ENCODE data around the gene OR2V1.
"Not testable (repeated sequence)": the region's sequence is repeated elsewhere in the genome, so short reads cannot be mapped to it uniquely, and the experiment has no call there.

OR2V1 gene

DNA sequence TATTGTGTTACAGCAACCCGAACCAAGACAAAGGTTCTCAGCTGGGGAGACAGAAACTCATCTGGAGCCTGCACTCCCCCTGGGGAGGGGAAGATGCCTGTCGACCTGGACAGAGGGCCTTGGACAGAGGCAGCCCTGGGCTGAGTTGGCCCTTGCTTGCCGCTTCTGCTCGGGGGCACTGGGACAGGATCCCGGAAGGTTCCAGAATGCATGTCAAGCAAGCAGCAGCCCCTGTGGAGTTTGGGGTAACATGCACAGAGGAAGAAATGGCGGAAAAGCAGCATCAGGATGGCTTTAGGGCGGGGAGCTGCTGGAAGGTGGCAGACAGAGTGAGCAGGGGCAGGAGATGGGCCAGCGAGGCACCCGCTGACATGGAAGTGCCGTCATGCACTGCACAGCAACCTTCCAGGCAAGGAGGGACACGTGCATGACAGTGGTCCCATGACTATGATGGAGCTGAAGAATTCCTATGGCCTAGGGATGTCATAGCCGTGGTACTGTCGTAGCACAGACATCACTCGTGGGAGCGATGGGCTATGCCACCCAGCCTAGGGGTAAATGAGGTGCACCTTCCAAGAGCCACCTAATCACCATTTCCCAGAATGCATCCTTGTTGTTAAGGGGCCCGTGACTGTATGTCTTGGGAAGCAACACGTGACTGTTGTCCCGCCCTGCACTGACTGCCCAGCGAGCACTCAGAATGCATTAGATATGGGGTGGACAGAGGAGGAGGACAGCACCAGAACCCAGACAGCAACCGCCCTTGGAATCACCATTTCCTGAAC, 26.2 kb downstream of the OR2V1 start:
- DNase-seq (ENCODE audit: extremely low read depth in 1 of 2, low read depth in 1 of 2) = not testable (repeated sequence)

DNA sequence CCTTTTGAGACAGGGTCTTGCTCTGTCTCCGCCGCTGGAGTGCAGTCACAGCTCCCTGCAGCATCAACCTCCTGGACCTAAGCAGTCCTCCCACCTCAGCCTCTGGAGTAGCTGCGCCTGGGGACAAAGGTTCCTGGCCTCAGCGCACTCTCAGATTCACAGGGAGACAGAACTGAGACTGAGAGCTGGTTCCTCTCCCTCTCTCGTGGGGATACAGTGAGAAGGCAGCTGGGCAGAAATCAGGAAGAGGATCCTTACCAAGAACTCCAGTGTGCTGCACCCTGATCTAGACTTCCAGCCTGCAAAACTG, 26.8 kb downstream of the OR2V1 start:
- not testable (repeated sequence) for DNase-seq (ENCODE audit: extremely low read depth in 1 of 2, low read depth in 1 of 2)

DNA sequence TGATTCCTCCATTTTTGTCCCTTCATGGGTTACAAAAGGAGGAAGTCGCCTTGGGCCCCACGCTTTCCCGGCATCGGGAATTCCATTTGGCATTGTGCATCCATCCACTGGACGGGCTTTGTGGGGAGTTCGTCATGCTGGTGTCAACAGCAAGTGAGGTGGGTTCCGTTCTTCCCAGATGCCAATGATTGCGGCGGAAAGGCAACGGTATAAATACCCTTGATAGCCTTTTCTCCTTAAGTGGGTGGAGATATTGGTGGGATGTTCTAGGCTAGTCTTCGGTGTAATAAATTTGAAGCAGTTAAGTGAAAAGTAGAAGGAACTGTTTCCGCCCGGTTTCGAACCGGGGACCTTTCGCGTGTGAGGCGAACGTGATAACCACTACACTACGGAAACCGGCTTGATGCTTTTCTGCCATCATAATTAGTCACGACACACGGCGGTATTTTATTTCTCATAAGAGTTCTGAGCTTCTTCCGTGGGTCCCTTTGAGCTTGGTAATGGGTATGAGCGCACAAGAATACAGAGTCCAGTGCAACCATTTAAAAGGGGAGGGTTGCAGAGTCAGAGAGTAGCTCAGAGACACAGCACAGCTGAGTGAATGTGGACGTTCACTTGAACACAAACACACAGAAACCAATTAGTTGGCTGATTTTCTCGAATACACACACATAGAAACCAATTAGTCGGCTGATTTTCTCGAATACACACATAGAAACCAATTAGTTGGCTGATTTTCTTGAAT, 28.9 kb downstream of the OR2V1 start:
- not testable (repeated sequence) for DNase-seq (ENCODE audit: extremely low read depth in 1 of 2, low read depth in 1 of 2)

DNA sequence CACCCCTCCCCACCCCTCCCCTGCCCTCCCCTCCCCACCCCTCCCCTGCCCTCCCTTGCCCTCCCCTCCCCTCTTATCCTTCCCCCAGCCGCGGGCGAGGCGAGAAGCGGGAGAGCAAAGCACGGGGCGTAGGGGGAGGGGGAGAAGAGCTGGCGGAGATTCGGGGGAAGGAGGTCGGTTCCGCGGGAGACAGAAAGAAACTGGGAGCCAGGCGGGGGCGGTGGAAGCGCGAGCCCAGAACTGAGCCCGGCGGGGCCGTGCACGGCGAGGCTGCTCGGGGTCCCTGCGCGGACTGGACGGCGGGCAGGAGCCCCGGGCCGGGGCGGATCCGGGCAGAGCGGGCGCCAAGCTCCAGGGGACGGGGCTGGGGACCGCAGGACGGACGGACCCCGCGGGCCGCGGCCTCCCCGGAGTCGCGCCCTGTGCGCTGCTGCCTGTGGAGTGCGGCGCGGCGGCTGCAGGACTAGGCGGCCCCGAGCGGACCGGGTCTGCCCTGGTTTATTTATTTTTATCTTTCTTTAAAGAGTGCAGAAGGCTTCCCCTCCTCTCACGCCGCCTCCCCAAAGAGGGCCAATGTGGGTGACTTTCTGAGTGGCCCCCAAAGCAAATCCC, 29.8 kb downstream of the OR2V1 start:
- DNase-seq (ENCODE audit: extremely low read depth in 1 of 2, low read depth in 1 of 2) = not testable (repeated sequence)

DNA sequence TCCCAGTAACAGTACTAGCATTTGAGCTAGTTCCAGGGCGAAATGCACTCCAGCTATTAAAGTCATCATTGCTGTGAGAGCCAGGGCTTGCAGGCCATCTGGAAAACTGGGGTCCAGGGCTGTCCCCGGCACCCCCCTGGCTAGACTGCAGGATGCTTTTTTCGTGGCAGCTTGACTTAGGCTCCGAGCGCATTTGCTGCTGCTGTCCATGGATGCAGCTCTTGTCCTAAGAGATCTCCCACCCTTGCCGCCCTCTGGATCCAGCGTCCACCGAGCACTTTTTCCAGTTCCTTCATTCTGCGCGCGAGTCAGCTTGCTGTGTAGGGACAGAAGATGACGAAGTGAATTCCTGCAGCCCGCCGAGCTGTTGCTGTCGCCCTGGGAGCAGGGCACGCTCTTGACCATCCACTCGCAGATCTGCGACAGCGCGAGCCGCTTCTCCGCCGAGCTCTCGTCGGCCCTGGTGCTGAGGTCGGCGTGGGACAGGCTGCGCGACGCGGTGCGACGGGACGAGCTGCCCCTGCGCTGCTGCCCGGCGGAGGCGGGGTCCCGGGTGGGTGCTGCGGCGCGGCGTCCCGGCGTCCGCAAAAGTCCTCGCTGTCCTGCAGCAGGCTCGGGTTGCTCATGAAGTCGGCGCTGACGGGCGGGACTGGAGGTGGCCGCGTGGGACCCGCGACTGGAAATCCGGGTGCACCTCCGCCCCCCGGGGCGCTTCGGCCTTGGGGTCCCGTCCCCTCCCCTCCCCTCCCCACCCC, 30.7 kb downstream of the OR2V1 start:
- no peak for DNase-seq (ENCODE audit: extremely low read depth in 1 of 2, low read depth in 1 of 2)

DNA sequence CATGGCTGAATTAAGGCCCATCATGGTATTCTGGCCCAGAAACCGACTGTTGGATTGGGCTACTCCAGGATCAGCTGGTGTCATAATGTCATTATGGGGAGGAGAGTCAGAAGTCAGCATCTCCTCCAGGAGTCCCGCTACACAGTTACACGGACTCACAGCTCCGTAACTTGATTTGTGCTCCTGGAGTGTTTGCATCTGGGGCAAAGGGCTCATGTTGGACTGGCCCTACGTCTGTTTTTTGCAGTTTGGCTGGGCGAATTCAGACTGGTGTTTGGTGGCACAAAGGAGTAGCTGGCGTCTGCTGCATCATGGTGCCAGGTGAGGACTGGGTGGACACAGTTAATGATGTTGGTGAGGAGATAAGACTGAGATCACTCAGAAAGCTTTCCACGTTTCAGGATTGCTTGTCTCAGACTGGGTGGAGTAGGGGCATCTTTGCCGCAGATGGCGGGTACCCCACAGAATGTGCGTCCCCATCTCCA, 31.3 kb downstream of the OR2V1 start:
- no peak for DNase-seq (ENCODE audit: extremely low read depth in 1 of 2, low read depth in 1 of 2)

DNA sequence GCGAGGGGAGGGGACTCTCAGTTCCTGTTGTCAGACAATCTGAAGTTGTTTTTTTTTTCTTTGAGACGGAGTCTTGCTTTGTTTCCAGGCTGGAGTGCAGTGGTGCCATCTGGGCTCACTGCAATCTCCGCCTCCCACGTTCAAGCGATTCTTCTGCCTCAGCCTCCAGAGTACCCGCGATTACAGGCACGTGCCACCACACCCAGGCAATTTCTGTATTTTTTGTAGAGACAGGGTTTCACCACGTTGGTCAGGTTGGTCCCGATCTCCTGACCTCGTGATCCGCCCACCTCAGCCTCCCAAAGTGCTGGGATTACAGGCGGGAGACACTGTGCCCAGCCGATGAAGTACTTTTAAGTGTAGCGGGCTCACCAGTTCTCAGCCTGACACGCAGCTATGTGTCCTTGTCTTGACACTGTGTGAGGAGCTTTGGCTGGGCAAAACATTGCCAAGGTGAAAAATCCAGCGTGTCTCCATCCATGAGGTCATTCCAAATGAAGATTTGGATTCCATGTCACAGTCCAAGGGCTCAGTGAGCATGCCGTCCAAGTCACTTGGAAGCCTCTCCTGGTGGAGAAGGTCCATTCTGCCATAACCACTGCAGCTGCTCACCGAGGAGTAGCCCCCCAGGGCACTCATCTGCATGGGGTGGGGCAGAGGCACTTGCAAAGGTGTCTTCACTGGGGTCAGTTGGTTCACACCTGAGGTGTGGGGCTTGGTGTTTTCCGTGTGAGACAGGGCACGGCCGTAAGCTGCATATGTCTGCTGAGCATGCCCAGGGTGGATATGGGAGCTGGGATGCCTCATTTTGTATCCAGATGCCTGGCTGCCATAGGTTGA, 32.0 kb downstream of the OR2V1 start:
- DNase-seq (ENCODE audit: extremely low read depth in 1 of 2, low read depth in 1 of 2) = no peak

DNA sequence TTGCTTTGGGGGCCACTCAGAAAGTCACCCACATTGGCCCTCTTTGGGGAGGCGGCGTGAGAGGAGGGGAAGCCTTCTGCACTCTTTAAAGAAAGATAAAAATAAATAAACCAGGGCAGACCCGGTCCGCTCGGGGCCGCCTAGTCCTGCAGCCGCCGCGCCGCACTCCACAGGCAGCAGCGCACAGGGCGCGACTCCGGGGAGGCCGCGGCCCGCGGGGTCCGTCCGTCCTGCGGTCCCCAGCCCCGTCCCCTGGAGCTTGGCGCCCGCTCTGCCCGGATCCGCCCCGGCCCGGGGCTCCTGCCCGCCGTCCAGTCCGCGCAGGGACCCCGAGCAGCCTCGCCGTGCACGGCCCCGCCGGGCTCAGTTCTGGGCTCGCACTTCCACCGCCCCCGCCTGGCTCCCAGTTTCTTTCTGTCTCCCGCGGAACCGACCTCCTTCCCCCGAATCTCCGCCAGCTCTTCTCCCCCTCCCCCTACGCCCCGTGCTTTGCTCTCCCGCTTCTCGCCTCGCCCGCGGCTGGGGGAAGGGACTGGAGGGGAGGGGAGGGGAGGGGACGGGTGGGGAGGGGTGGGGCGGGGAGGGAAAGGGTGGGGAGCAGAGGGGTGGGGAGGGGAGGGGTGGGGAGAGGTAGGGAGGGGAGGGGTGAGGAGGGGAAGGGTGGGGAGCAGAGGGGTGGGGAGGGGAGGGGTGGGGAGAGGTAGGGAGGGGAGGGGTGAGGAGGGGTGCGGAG, 33.0 kb downstream of the OR2V1 start:
- not testable (repeated sequence) for DNase-seq (ENCODE audit: extremely low read depth in 1 of 2, low read depth in 1 of 2)

DNA sequence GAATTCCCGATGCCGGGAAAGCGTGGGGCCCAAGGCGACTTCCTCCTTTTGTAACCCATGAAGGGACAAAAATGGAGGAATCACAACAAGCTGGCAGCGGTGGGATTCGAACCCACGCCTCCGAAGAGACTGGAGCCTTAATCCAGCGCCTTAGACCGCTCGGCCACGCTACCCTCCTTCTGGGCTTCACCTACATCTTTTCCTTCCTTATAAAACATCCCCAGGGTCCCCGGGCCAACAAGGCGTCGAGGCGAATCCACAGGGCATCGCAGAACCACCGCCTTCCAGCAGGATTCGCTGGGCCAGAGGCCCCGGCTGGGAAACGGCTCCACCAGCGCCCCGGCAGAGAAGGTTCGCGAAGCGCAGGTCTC, 33.6 kb downstream of the OR2V1 start:
- DNase-seq (ENCODE audit: extremely low read depth in 1 of 2, low read depth in 1 of 2) = not testable (repeated sequence)

DNA sequence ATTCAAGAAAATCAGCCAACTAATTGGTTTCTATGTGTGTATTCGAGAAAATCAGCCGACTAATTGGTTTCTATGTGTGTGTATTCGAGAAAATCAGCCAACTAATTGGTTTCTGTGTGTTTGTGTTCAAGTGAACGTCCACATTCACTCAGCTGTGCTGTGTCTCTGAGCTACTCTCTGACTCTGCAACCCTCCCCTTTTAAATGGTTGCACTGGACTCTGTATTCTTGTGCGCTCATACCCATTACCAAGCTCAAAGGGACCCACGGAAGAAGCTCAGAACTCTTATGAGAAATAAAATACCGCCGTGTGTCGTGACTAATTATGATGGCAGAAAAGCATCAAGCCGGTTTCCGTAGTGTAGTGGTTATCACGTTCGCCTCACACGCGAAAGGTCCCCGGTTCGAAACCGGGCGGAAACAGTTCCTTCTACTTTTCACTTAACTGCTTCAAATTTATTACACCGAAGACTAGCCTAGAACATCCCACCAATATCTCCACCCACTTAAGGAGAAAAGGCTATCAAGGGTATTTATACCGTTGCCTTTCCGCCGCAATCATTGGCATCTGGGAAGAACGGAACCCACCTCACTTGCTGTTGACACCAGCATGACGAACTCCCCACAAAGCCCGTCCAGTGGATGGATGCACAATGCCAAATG, 34.1 kb downstream of the OR2V1 start:
- DNase-seq (ENCODE audit: extremely low read depth in 1 of 2, low read depth in 1 of 2) = not testable (repeated sequence)

DNA sequence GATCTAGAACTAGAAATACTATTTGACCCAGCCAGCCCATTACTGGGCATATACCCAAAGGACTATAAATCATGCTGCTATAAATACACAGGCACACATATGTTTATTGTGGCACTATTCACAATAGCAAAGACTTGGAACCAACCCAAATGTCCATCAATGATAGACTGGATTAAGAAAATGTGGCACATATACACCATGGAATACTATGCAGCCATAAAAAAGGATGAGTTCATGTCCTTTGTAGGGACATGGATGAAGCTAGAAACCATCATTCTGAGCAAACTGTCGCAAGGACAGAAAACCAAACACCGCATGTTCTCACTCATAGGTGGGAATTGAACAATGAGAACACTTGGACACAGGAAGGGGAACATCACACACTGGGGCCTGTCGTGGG, 35.8 kb downstream of the OR2V1 start:
- not testable (repeated sequence) for DNase-seq (ENCODE audit: extremely low read depth in 1 of 2, low read depth in 1 of 2)

DNA sequence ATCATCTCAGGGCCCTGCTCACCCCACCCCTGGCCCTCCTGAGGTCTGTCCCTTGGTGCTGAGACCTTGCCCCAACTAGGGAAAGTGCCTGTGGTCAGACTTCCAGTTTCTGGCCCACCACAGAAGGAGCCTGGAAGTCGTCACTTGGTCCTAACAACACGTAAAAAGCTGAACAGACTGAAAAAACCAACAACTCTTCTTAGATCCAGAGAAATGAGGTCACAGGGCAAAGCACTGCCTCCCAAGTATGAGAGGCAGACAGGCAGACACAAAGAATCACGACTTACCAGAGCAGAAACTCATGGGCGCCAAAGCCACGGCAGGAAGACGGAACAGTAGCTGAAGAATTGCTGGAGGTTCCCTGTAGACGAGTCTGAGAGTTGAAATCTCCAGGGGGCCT, 38.5 kb downstream of the OR2V1 start:
- no peak for DNase-seq (ENCODE audit: extremely low read depth in 1 of 2, low read depth in 1 of 2)

DNA sequence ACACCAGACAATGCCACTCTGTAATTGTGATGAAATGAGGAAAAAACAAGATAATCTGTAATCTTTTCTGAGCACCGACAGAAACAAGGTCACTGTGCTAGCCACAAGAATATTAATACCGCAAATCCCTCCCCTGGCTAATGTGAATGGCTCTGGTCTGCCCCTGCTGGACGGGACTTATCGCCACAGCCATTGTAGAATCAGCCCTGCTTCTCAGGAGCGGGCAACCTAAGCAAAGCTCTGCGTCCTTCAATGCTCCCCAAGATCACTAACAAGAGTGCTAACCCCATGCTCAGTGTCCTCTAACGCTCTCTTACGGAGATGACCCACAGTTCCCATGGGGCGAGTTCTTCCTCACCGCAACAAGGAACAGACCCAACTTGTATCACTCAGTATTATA, 42.7 kb downstream of the OR2V1 start:
- DNase-seq (ENCODE audit: extremely low read depth in 1 of 2, low read depth in 1 of 2) = no peak

DNA sequence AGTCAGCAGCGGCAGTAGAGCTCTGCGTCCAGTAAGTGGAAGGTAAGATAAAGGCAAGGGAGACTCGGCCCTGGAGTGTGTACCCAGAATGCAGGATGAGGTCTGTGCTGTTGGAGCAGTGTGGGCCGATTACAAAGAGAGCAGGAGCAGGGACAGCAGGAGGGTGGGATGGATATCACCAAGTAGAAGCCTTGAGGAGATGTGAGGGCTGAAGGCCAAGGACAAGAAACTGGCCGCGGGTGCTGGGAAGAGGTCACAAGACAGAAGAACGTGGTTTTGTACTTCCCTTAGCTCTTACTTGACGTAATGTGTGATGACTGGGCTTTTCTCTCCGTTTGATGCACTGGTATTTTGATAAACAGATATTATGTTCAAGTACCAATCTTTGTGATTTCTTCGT, 43.7 kb downstream of the OR2V1 start:
- DNase-seq (ENCODE audit: extremely low read depth in 1 of 2, low read depth in 1 of 2) = no peak

DNA sequence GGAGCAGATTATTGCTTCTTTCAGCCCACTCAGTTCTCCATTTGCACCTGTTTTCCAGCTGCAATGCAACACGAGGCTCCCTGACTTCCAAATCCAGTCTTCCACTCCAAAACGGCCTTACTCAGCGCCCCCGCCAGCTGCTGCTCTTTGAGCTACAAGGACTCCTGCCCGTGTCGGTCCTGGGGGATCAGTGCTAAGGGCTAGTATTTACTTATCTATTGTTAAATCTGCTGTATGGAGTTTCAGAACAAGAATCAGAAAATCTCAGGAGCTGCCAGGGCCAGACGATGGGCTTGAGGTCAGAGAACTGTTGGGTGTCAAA, 44.1 kb downstream of the OR2V1 start:
- DNase-seq (ENCODE audit: extremely low read depth in 1 of 2, low read depth in 1 of 2) = no peak

DNA sequence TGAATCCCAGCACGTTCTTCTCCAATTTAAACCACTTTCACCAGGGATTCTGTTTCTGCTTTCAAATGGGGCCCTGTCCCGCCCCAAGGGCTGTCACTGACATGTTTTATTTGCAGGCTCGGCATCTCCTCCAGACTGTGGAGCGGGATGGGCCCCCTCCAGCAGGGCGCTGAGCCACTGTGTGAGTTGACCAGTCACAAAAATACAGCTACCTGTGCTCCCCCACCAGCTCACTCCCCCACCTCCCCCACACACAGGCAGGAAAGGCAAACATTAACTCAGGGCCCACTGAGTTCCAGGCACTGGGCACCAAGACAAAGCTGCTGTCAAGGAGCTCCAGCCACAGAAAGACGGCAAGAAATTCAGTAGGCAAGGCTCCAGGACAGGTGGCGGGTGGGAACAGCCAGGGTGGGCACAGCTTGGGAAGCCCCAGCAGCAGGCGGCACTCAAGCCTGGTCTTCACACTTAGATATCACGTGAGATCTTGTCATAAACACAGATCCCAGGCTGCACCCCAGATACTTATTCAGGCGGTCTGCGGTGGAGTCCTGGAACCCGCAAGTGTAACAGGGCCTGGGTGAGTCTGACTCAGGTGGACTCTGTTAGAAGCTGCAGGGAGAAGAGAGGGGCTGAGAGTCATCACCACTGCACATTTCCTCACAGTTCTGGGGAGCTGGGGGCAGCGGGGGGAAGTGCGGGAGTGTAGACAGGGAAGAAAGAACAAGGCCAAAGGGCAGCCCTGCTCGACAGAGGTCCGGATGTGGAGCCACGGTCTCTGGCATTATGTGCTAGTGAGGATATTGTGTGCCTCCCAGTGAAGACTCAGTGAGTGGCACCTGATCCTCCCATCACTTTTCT, 44.7 kb downstream of the OR2V1 start:
- no peak for DNase-seq (ENCODE audit: extremely low read depth in 1 of 2, low read depth in 1 of 2)

DNA sequence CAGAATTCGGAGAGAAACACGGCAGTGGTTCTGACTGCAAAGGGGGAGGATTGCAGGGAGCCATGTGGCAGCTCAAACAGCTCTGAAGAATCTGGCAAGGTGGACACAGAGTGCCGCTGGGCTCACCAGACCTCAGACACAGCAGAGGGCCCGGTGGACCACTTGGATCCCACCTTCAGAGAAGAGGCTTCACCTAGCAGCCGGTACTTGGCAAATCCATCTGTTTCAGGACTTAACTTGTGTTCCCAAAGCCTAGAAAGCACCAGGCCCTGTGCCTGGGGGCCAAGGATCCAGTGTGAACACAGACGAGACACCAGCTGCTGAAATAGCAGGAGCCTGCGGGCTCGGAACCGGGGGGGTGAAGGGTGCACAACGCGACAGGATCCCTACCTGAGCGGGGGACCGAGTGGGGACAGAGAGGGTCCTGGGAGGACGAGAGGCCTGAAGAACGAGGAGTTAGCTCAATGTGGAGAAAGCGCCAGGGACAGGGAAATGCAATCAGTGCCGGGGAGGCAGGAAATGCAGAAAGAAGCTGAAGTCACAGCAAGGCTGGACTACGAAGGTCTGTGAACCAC, 46.3 kb downstream of the OR2V1 start:
- DNase-seq (ENCODE audit: extremely low read depth in 1 of 2, low read depth in 1 of 2) = no peak

DNA sequence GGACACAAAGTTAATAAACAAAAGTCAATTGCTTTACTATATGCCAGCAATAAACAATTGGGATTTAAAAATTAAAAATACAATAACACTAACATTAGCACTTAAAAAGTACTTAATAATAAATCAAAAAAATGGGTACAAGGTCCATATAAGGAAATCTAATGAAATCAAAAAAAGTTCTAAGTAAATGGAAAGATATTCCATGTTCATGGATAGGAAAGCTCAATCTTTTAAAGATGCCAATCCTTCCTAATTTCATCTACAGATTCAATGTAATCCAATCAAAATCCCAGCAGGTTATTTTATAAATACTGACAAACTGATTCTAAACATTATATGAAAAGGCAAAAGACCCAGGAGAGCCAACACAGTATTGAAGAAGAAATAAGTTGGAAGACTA, 49.0 kb downstream of the OR2V1 start:
- DNase-seq (ENCODE audit: extremely low read depth in 1 of 2, low read depth in 1 of 2) = no peak

Data from stimulated activated CD8-positive, alpha-beta memory T cell treated with anti-CD3 and anti-CD28 coated beads, Interleukin-7, amount 100 ng/mL, for 48 hours (primary cell).